H1 (cell line): ENCODE data around the gene DIAPH2. TPM values are rescaled to one million over a fixed set of nuclear protein-coding genes. Genes with fewer than 3 reads are reported as not detected.

Experiments used
- BCL11A ChIP-seq, 2 experiments: IDR thresholded peaks; one replicate each; pipeline ENCODE4 v1.6.1; 2011; ENCODE audit warnings: low read depth in 2 of 2, low read length in 2 of 2, mild to moderate bottlenecking in 2 of 2
- JUND ChIP-seq: IDR thresholded peaks from 2 replicates; pipeline ENCODE4 v1.6.1; 2011; ENCODE audit warnings: mild to moderate bottlenecking, improper control_type of control experiment, low read length
- MAFK ChIP-seq: IDR thresholded peaks from 2 replicates; pipeline ENCODE4 v1.6.1; 2012; ENCODE audit warnings: low read depth, mild to moderate bottlenecking, improper control_type of control experiment, low read length
- polyA plus RNA-seq, 7 experiments: library from polyadenylated mRNA; depleted of rRNA in 3 of 7; stranded (reverse) in 5 of 7; unstranded in 2 of 7; fragments of >200 nt in 5 of 7; fragments of 200-250 nt in 2 of 7; gene quantifications; 1 replicate in 5 of 7; 2 replicates in 1 of 7; 4 replicates in 1 of 7; pipeline versions ENCODE4 v1.2.1 to v1.2.3, GENCODE V29; 2011 to 2013; ENCODE audit warnings: missing spikeins in 2 of 7, mixed read lengths in 2 of 7
- total RNA-seq: library from RNA; stranded (reverse); fragmentation: NEBNext Ultra II Directional; extraction: Animal tissue kit (Norgen Biotek cat#: 25700); gene quantifications from 2 replicates; pipeline ENCODE4 v1.2.1, GENCODE V29; 2021
- TF ChIP-seq, protein P1 (sequence below): fragments of 300-600 bp; sonication (generic); IDR thresholded peaks from 2 replicates; pipeline ENCODE4 v1.7.1; 2012; ENCODE audit warnings: low read length, moderate library complexity, mild to moderate bottlenecking, inconsistent platforms; ENCODE audit not compliant: insufficient replicate concordance

DIAPH2 gene
- total and polyA plus RNA-seq, 2 of the 8 experiments (the other 6 are each of a cell fraction or from before 2014, with no cell fraction given): 4.4 to 24.3 TPM

DNA sequence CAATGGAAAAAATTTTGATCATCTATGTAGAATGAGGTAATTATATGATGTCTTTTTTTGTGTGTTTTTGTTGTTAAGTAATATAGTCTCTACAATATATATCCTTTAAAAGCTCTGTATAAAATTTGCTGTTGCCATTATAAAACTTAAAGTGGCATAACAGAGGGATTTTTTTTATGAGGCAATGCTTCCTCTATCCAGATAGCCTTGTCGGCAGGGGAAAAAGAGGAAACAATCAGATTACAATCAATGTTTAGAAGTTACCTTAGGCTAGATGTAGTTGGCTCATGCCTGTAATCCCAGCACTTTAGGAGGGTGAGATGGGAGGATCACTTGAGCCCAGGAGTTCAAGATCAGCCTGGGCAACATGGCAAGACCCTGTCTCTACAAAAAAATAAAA is 86.8 kb downstream of the DIAPH2 start (continued):
- TF ChIP-seq MAFK (no peak), JUND (no peak), BCL11A (IDR thresholded peaks at IDR 0.05; ENCODE audit: low read depth in 2 of 2, low read length in 2 of 2) (no peak)
- TF ChIP-seq, protein P1, sequence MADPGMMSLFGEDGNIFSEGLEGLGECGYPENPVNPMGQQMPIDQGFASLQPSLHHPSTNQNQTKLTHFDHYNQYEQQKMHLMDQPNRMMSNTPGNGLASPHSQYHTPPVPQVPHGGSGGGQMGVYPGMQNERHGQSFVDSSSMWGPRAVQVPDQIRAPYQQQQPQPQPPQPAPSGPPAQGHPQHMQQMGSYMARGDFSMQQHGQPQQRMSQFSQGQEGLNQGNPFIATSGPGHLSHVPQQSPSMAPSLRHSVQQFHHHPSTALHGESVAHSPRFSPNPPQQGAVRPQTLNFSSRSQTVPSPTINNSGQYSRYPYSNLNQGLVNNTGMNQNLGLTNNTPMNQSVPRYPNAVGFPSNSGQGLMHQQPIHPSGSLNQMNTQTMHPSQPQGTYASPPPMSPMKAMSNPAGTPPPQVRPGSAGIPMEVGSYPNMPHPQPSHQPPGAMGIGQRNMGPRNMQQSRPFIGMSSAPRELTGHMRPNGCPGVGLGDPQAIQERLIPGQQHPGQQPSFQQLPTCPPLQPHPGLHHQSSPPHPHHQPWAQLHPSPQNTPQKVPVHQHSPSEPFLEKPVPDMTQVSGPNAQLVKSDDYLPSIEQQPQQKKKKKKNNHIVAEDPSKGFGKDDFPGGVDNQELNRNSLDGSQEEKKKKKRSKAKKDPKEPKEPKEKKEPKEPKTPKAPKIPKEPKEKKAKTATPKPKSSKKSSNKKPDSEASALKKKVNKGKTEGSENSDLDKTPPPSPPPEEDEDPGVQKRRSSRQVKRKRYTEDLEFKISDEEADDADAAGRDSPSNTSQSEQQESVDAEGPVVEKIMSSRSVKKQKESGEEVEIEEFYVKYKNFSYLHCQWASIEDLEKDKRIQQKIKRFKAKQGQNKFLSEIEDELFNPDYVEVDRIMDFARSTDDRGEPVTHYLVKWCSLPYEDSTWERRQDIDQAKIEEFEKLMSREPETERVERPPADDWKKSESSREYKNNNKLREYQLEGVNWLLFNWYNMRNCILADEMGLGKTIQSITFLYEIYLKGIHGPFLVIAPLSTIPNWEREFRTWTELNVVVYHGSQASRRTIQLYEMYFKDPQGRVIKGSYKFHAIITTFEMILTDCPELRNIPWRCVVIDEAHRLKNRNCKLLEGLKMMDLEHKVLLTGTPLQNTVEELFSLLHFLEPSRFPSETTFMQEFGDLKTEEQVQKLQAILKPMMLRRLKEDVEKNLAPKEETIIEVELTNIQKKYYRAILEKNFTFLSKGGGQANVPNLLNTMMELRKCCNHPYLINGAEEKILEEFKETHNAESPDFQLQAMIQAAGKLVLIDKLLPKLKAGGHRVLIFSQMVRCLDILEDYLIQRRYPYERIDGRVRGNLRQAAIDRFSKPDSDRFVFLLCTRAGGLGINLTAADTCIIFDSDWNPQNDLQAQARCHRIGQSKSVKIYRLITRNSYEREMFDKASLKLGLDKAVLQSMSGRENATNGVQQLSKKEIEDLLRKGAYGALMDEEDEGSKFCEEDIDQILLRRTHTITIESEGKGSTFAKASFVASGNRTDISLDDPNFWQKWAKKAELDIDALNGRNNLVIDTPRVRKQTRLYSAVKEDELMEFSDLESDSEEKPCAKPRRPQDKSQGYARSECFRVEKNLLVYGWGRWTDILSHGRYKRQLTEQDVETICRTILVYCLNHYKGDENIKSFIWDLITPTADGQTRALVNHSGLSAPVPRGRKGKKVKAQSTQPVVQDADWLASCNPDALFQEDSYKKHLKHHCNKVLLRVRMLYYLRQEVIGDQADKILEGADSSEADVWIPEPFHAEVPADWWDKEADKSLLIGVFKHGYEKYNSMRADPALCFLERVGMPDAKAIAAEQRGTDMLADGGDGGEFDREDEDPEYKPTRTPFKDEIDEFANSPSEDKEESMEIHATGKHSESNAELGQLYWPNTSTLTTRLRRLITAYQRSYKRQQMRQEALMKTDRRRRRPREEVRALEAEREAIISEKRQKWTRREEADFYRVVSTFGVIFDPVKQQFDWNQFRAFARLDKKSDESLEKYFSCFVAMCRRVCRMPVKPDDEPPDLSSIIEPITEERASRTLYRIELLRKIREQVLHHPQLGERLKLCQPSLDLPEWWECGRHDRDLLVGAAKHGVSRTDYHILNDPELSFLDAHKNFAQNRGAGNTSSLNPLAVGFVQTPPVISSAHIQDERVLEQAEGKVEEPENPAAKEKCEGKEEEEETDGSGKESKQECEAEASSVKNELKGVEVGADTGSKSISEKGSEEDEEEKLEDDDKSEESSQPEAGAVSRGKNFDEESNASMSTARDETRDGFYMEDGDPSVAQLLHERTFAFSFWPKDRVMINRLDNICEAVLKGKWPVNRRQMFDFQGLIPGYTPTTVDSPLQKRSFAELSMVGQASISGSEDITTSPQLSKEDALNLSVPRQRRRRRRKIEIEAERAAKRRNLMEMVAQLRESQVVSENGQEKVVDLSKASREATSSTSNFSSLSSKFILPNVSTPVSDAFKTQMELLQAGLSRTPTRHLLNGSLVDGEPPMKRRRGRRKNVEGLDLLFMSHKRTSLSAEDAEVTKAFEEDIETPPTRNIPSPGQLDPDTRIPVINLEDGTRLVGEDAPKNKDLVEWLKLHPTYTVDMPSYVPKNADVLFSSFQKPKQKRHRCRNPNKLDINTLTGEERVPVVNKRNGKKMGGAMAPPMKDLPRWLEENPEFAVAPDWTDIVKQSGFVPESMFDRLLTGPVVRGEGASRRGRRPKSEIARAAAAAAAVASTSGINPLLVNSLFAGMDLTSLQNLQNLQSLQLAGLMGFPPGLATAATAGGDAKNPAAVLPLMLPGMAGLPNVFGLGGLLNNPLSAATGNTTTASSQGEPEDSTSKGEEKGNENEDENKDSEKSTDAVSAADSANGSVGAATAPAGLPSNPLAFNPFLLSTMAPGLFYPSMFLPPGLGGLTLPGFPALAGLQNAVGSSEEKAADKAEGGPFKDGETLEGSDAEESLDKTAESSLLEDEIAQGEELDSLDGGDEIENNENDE: no peak
